Mucosa of descending colon (tissue), 3 donors: ENCODE measurements around the gene WDR74. TPM values are rescaled to one million over a fixed set of nuclear protein-coding genes. Genes with fewer than 3 reads are reported as not detected.
A peak's percentile ranks its signal among the peaks of the same experiment; 100 is the strongest.

Experiments used
- ATAC-seq: fragments of 200-7000 bp; cut with Tn5 transposase; one replicate; pipeline ENCODE4 v1.9.1; 2020; ENCODE audit warnings: mild to moderate bottlenecking, moderate library complexity
- DNase-seq, 3 donors: peaks; one replicate each; pipeline ENCODE4 v3.0.0-alpha.2; 2020
- H3K36me3 ChIP-seq: fragments of 200-600 bp; one replicate; pipeline ENCODE4 v1.8.0; 2021; ENCODE audit warnings: low read depth, mild to moderate bottlenecking
- H3K4me1 ChIP-seq: fragments of 200-600 bp; one replicate; pipeline ENCODE4 v1.8.0; 2021; ENCODE audit warnings: low read depth, mild to moderate bottlenecking
- H3K4me3 ChIP-seq: fragments of 200-600 bp; one replicate; pipeline ENCODE4 v1.8.0; 2021; ENCODE audit warnings: mild to moderate bottlenecking
- H3K9me3 ChIP-seq: fragments of 200-600 bp; one replicate; pipeline ENCODE4 v1.8.0; 2021; ENCODE audit warnings: mild to moderate bottlenecking
- CTCF ChIP-seq: fragments of 200-600 bp; IDR thresholded peaks from one replicate; pipeline ENCODE4 v1.8.0; 2022; ENCODE audit warnings: antibody characterized with exemption, mild to moderate bottlenecking
- intact Hi-C, 2 donors: fragments of 100-400 bp; cut with DNase I in 1 of 2; cut with micrococcal nuclease in 1 of 2; formaldehyde crosslinking; loops; one replicate each; pipeline versions ENCODE4 v1.11.0 to v1.11.1; 2022; cut with DNase I, micrococcal nuclease
- microRNA-seq: library from miRNA; unstranded; fragments of <30 nt; microRNA quantifications from one replicate; pipeline ENCODE4, GENCODE V29; 2019
- total RNA-seq, 3 donors: library from RNA; stranded (reverse); fragmentation: NEBNext Ultra II Directional in 2 of 3; extraction: Animal tissue kit (Norgen Biotek cat#: 25700) in 2 of 3; gene quantifications; one replicate each; pipeline versions ENCODE4 v1.2.1 to v1.2.4, GENCODE V29; 2021 to 2023
- donor health status: DM: no; HTN: no; CAD: no; lungs with moderate emphysema.
- donor health status: DM: no; HTN: no; CAD: no.
- donor health status: DM: no; HTN: yes; CAD: no.

WDR74 gene
- total RNA-seq, 3 donors from 2014 or later: 35.0 to 42.4 (median 38.8) TPM

GRCh38 chr11:62788991-62789390 lies 50.4 kb downstream of the WDR74 start:
- DNase-seq (peak in 1 of 3 donors; percentile 28), ATAC-seq (no peak)
- Histone ChIP-seq H3K9me3 (no peaks in the 10 kb centered on the region), H3K36me3 (peaks cover 3% of the 10 kb centered on the region), H3K4me3 (no peak overlapping the region), H3K4me1 (peaks cover 38% of the 10 kb centered on the region)
- TF ChIP-seq CTCF: no peak
- intact Hi-C loops: no loop called here

- Histone ChIP-seq H3K9me3 (no peaks in the 10 kb centered on the region), H3K4me1 (peaks cover 35% of the 10 kb centered on the region), H3K36me3 (no peaks in the 10 kb centered on the region), H3K4me3 (peak within 1 kb of the TSS; percentile 98)
- TF ChIP-seq CTCF: peak; percentile 44
- ATAC-seq (peak; percentile 87), DNase-seq (peak; percentile 96 to 100 (median 98))
- intact Hi-C loops: loop anchor here in 1 of 2 donors (2.0 kb wide), 1 partner anchor 76 kb away; no protein-coding TSS in a partner anchor
These were observed 52.2 kb downstream of the WDR74 start, which contains the start of gene TMEM179B for GRCh38 chr11:62787005-62787759. TSS of gene TMEM179B (plus strand) at chr11:62787402. CDS start at chr11:62787432, 30 bp downstream.

GRCh38 chr11:62786318-62787004 lies 52.9 kb downstream of the WDR74 start:
- DNase-seq (peak; percentile 92 to 93 (median 93)), ATAC-seq (peak; percentile 84)
- intact Hi-C loops: loop anchor here in 1 of 2 donors (2.0 kb wide), 1 partner anchor 76 kb away; no protein-coding TSS in a partner anchor
- H3K36me3 ChIP-seq: no peaks in the 10 kb centered on the region
- peaks cover 32% of the 10 kb centered on the region for H3K4me1 ChIP-seq
- TF ChIP-seq CTCF: peak; percentile 95
- H3K4me3 ChIP-seq: peak overlapping the region; percentile 98
- H3K9me3 ChIP-seq: no peaks in the 10 kb centered on the region

Small RNA genes lying within 50 kb of the gene (microRNA-seq; reads per million reads assigned to microRNA genes)
- 0.70 reads per million for gene MIR6514
- not detected for gene MIR6748

Other genes with a start within 250 kb of the WDR74 start
- gene TUT1, start 248.1 kb downstream of the WDR74 start, total RNA-seq: 10 to 100 TPM; 11.9 to 19.8 (median 13.3) TPM
- gene MTA2, start 237.7 kb downstream of the WDR74 start, total RNA-seq: 10 to 100 TPM; 70.7 to 92.1 (median 89.6) TPM
- 10 to 100 TPM; 54.6 to 57.7 (median 57.7) TPM for gene EML3, start 226.8 kb downstream of the WDR74 start, total RNA-seq
- 10 to 100 TPM in 1 of 3 donors, 1 to 10 TPM in 2; 2.7 to 11.9 (median 3.8) TPM for gene ROM1, start 226.3 kb downstream of the WDR74 start, total RNA-seq
- 10 to 100 TPM; 27.3 to 34.2 (median 29.1) TPM for gene B3GAT3, start 217.6 kb downstream of the WDR74 start, total RNA-seq
- 100 to 1,000 TPM; 202 to 232 (median 223) TPM for gene GANAB, start 193.0 kb downstream of the WDR74 start, total RNA-seq
- 10 to 100 TPM; 15.4 to 17.6 (median 16.7) TPM for gene INTS5, start 186.3 kb downstream of the WDR74 start, total RNA-seq
- 10 to 100 TPM; 39.7 to 54.2 (median 53.1) TPM for gene C11orf98, start 174.4 kb downstream of the WDR74 start, total RNA-seq
- 10 to 100 TPM; 11.6 to 18.6 (median 13.3) TPM for gene CSKMT, start 174.3 kb downstream of the WDR74 start, total RNA-seq
- gene UQCC3, start 167.9 kb downstream of the WDR74 start, total RNA-seq: 10 to 100 TPM in 2 of 3 donors, 1 to 10 TPM in 1; 9.0 to 12.1 (median 10.8) TPM
- 10 to 100 TPM in 2 of 3 donors, 1 to 10 TPM in 1; 7.4 to 10.6 (median 10.6) TPM for gene LBHD1, start 167.3 kb downstream of the WDR74 start, total RNA-seq
- 100 to 1,000 TPM in 1 of 3 donors, 10 to 100 TPM in 2; 79.2 to 138 (median 87.3) TPM for gene UBXN1, start 160.5 kb downstream of the WDR74 start, total RNA-seq
- gene LRRN4CL, start 150.1 kb downstream of the WDR74 start, total RNA-seq: 10 to 100 TPM in 1 of 3 donors, 1 to 10 TPM in 2; 1.2 to 11.5 (median 5.6) TPM
- gene BSCL2, start 132.2 kb downstream of the WDR74 start, total RNA-seq: 10 to 100 TPM; 59.0 to 63.4 (median 61.0) TPM
- gene GNG3, start 131.9 kb downstream of the WDR74 start, total RNA-seq: 1 to 10 TPM in 1 of 3 donors, under 1 TPM in 2; 0.35 to 5.2 (median 0.92) TPM
- gene HNRNPUL2, start 112.1 kb downstream of the WDR74 start, total RNA-seq: 10 to 100 TPM; 53.0 to 70.3 (median 58.6) TPM
- 10 to 100 TPM; 27.7 to 31.8 (median 29.3) TPM for gene TTC9C, start 111.1 kb downstream of the WDR74 start, total RNA-seq
- gene ZBTB3, start 85.4 kb downstream of the WDR74 start, total RNA-seq: 10 to 100 TPM; 10.9 to 15.6 (median 13.0) TPM
- 10 to 100 TPM; 39.4 to 49.6 (median 41.5) TPM for gene POLR2G, start 78.0 kb downstream of the WDR74 start, total RNA-seq
- gene TAF6L, start 68.2 kb downstream of the WDR74 start, total RNA-seq: 10 to 100 TPM; 17.0 to 23.5 (median 17.1) TPM
- gene TMEM179B, start 52.2 kb downstream of the WDR74 start, total RNA-seq: 10 to 100 TPM; 39.8 to 62.2 (median 54.0) TPM
- 10 to 100 TPM; 12.8 to 16.6 (median 14.8) TPM for gene TMEM223, start 47.6 kb downstream of the WDR74 start, total RNA-seq
- 100 to 1,000 TPM in 1 of 3 donors, 10 to 100 TPM in 2; 46.7 to 103 (median 55.0) TPM for gene NXF1, start 34.1 kb downstream of the WDR74 start, total RNA-seq
- gene STX5, start 7.5 kb downstream of the WDR74 start, total RNA-seq: 10 to 100 TPM; 38.7 to 44.3 (median 41.7) TPM
- gene TEX54, start 6.7 kb downstream of the WDR74 start, total RNA-seq: not detected
- gene SLC3A2, start 41.3 kb upstream of the WDR74 start, total RNA-seq: 100 to 1,000 TPM; 116 to 127 (median 124) TPM
- 1 to 10 TPM in 1 of 3 donors, under 1 TPM in 2; 0.89 to 1.4 (median 0.96) TPM for gene CHRM1, start 81.8 kb upstream of the WDR74 start, total RNA-seq
- gene SLC22A6, start 145.4 kb upstream of the WDR74 start, total RNA-seq: not detected
- not detected for gene SLC22A8, start 176.3 kb upstream of the WDR74 start, total RNA-seq